Activated naive CD8-positive, alpha-beta T cell (primary cell): Measurements from ENCODE around the gene PDK4.
"Not testable (repeated sequence)": the region's sequence is repeated elsewhere in the genome, so short reads cannot be mapped to it uniquely, and the experiment has no call there.

Source experiments
- H3K27ac Mint-ChIP-seq: one replicate; pipeline ENCODE4 v1.8.0; 2021; ENCODE audit warnings: mixed read lengths
- H3K27me3 Mint-ChIP-seq: one replicate; pipeline ENCODE4 v1.8.0; 2021; ENCODE audit warnings: mixed read lengths
- H3K36me3 Mint-ChIP-seq: one replicate; pipeline ENCODE4 v1.8.0; 2021; ENCODE audit warnings: mixed read lengths
- H3K4me1 Mint-ChIP-seq: one replicate; pipeline ENCODE4 v1.8.0; 2021; ENCODE audit warnings: low read depth, mixed read lengths
- H3K4me3 Mint-ChIP-seq: one replicate; pipeline ENCODE4 v1.8.0; 2021; ENCODE audit warnings: mild to moderate bottlenecking, mixed read lengths
- H3K9me3 Mint-ChIP-seq: one replicate; pipeline ENCODE4 v1.8.0; 2021; ENCODE audit warnings: low read depth, mixed read lengths

The PDK4 gene

DNA sequence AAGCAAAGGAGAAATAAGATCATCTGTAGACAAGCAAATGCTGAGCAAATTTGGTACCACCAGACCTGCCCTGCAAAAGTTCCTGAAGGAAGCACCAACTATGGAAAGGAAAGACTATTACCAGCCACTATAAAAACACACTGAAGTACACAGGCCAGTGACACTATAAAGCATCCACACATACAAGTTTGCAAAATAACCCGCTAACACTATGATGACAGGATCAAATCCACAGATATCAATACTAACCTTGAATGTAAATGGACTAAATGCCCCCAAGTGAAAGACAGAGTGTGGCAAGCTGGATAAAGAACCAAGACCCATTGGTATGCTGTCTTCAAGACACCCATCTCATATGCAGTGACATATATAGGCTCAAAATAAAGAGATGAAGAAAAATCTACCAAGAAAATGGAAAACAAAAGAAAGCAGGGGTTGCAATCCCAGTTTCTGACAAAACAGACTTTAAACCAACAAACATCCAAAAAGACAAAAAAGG lies 18.2 kb upstream of the PDK4 start:
- H3K27me3 Mint-ChIP-seq, result peaks cover 8% of the 10 kb centered on the region
- H3K27ac Mint-ChIP-seq, result no peak overlapping the region
- H3K36me3 Mint-ChIP-seq, result peaks cover 2% of the 10 kb centered on the region
- no peaks in the 10 kb centered on the region for H3K4me1 Mint-ChIP-seq
- peaks cover 10% of the 10 kb centered on the region for H3K9me3 Mint-ChIP-seq
- no peak overlapping the region for H3K4me3 Mint-ChIP-seq

DNA sequence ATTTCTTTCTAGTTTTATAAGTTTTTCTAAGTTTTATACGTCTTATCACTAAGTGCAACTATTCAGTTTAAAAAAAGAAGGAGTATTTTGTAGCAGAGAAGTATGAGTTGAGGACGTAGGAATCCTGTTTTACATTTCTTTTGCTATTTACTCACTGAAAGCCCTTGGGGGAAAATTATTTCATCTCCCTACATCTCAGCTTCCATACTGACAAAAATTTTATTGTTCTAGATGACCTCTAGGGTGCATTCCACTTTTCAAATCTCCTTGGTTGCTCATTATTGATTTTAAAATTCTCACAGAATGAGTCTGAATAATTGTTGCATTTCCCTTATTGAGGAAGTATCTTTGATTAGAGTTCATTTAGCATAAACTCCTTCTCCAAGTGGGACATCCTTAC lies 14.9 kb upstream of the PDK4 start:
- Mint-ChIP-seq H3K27me3 (peaks cover 8% of the 10 kb centered on the region), H3K4me1 (no peaks in the 10 kb centered on the region), H3K27ac (no peak overlapping the region), H3K9me3 (peaks cover 10% of the 10 kb centered on the region), H3K36me3 (peaks cover 2% of the 10 kb centered on the region), H3K4me3 (no peak overlapping the region)

DNA sequence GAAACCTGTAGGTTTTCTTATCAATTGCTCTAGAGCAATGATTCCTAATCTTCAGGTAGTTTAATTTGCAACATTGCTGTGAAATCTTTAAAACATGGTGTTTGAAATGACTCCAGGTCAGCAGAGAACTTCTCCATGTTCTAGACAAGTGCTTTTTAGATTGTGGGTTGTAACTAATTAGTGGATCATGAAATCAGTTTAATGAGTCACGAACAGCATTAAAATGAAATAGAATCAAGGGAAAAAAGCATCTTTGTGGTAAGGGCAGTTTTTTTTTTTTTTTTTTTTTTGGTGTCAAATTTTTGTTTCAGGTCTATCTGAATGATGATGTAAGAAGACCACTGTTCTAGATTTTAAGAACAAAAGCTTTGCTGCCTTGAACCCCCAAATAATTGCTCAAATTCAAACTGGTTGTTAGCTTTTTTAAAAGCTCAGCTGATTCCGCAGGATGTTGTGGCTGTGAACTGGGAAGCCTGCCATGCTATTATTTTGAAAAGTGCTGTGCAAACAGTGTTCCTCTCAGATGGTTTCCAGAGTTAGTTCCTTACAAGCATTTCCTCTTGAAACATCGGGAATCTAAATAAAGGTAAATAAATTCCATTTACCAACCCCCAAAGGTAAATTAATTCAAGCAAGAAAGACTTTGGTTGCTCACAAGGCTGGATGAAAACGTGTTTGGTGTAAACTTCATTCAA lies 13.1 kb upstream of the PDK4 start:
- no peaks in the 10 kb centered on the region for H3K4me1 Mint-ChIP-seq
- H3K27ac Mint-ChIP-seq, result no peak overlapping the region
- peaks cover 2% of the 10 kb centered on the region for H3K36me3 Mint-ChIP-seq
- peaks cover 8% of the 10 kb centered on the region for H3K27me3 Mint-ChIP-seq
- peaks cover 7% of the 10 kb centered on the region for H3K9me3 Mint-ChIP-seq
- H3K4me3 Mint-ChIP-seq, result no peak overlapping the region

DNA sequence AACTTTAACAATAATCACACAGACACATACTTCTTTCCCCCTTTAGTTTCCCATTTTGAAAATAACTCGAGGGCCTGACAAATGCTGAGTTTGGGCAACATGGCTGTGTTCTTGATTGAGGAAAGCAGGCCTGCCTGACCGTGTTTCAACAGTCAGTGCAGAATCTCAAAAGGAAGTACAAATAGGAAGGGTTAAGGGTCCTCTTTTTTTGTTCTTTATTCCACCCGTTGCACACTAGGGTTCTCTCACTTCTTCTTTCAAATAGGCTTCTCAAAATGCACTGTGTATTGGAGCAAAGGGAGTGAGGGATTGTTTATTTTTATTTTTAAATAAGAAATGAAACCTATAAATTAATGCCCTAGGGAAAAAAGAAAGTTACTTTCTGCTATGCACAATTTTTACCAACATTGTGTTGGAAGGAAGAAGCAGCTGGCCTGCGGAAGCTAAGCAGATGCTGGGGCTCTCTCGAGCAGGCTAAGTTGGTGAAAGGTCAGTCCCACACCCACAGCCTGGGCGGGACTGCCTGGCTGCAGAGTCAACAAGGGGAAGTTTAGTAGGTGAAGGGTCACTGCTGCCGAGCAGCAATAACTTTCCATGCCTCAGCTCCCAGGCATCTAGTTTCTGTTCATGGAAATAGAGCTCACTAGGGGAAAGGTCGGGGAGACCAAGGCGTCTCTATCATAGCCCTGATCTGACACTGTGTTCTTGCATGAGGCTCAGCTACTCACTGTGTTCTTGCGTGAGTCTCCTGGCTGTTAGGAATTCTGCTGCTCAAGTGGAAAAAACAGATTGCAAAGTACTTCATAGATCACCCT lies 12.2 kb upstream of the PDK4 start:
- no peaks in the 10 kb centered on the region for H3K4me1 Mint-ChIP-seq
- peaks cover 8% of the 10 kb centered on the region for H3K27me3 Mint-ChIP-seq
- no peaks in the 10 kb centered on the region for H3K9me3 Mint-ChIP-seq
- H3K36me3 Mint-ChIP-seq, result peaks cover 2% of the 10 kb centered on the region
- H3K4me3 Mint-ChIP-seq, result no peak overlapping the region
- no peak overlapping the region for H3K27ac Mint-ChIP-seq

DNA sequence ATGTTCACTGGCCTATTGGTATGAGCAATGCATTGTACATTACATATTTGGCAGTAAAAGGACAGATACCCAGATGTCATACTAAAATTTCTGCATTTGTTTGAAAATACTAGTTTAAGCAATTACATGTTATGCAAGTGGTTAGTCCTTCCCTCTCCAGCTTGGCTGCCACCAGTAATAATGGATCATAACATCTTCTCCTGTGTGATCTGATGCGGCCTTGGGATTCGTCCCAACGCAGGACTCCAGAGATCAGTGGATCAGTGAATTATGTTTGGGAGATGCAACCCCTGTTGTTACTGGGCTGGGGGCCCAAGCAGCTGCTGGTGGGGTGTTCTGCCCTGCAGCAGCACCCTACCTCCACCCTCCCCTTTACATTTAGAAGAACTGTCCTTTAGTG lies 11.2 kb upstream of the PDK4 start:
- no peak overlapping the region for H3K27ac Mint-ChIP-seq
- H3K9me3 Mint-ChIP-seq, result no peaks in the 10 kb centered on the region
- H3K36me3 Mint-ChIP-seq, result peaks cover 2% of the 10 kb centered on the region
- no peaks in the 10 kb centered on the region for H3K4me1 Mint-ChIP-seq
- peaks cover 8% of the 10 kb centered on the region for H3K27me3 Mint-ChIP-seq
- H3K4me3 Mint-ChIP-seq, result no peak overlapping the region

DNA sequence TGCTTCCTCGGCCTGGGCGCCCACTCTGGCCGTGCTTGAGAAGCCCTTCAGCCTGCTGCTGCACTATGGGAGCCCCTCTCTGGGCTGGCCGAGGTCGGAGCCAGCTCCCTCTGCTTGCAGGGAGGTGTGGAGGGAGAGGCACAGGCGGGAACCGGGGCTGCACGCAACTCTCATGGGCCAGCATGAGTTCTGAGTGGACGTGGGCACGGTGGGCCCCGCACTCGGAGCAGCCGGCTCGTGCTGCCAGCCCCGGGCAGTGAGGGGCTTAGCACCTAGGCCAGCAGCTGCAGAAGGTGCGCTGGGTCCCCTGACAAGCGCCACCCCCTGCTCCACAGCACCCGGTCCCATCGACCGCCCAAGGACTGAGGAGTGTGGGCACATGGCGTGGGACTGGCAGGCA lies 9.0 kb upstream of the PDK4 start:
- Mint-ChIP-seq H3K4me1 (no peaks in the 10 kb centered on the region), H3K27ac (no peak overlapping the region), H3K4me3 (no peak overlapping the region), H3K27me3 (peaks cover 5% of the 10 kb centered on the region), H3K9me3 (no peaks in the 10 kb centered on the region), H3K36me3 (no peaks in the 10 kb centered on the region)

DNA sequence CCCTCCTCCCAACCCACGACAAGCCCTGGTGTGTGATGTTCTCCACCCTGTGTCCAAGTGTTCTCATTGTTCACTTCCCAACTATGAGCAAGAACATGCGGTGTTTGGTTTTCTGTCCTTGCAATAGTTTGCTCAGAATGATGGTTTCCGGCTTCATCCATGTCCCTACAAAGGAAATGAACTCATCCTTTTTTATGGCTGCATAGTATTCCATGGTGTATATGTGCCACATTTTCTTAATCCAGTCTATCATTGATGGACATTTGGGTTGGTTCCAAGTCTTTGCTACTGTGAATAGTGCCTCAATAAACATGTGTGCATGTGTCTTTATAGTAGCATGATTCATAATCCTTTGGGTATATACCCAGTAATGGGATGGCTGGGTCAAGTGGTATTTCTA lies 8.5 kb upstream of the PDK4 start:
- H3K27ac Mint-ChIP-seq, H3K36me3 Mint-ChIP-seq, H3K27me3 Mint-ChIP-seq, H3K4me1 Mint-ChIP-seq, H3K9me3 Mint-ChIP-seq, H3K4me3 Mint-ChIP-seq: not testable (repeated sequence)

DNA sequence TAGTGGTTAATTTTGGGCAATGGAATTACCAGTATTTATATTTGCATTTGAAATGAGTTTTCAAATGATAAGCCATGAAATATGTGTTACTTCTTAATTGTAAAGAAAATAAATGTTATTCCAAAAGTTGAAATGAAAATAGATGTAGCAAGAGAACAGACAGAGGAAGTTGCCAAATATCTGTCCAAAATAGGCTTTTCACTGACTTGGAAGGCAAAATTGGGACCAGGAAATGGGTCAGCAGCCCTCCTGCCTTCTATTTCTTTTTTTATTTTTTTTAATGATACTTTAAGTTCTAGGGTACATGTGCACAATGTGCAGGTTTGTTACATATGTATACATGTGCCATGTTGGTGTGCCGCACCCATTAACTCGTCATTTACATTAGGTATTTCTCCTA lies 8.1 kb upstream of the PDK4 start:
- H3K27ac Mint-ChIP-seq, result not testable (repeated sequence)

DNA sequence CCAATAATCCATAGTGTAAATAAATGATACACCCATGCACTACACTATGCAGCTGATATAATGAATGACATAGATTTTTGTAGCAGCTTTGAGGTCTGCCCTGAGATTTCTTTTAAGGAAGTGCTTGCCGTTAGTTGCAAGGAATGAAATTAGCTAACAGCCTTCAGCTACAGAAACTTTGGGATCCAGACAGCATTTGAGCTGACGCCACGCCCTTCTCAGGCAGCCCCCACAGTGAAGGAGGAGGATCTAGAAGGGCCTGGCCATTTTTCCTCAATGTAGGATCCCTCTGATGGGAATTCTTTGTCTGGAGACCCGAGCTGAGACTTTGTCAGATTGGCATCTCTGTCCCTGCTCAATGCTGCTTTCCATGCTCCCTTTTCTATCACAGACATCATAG lies 6.1 kb upstream of the PDK4 start:
- H3K4me1 Mint-ChIP-seq, result no peaks in the 10 kb centered on the region
- no peak overlapping the region for H3K27ac Mint-ChIP-seq
- no peaks in the 10 kb centered on the region for H3K9me3 Mint-ChIP-seq
- no peak overlapping the region for H3K4me3 Mint-ChIP-seq
- peaks cover 8% of the 10 kb centered on the region for H3K27me3 Mint-ChIP-seq
- H3K36me3 Mint-ChIP-seq, result no peaks in the 10 kb centered on the region

More for the DNA sequence above, 8.1 kb upstream of the PDK4 start:
- not testable (repeated sequence) for H3K27me3 Mint-ChIP-seq, H3K9me3 Mint-ChIP-seq, H3K4me3 Mint-ChIP-seq, H3K36me3 Mint-ChIP-seq, H3K4me1 Mint-ChIP-seq

DNA sequence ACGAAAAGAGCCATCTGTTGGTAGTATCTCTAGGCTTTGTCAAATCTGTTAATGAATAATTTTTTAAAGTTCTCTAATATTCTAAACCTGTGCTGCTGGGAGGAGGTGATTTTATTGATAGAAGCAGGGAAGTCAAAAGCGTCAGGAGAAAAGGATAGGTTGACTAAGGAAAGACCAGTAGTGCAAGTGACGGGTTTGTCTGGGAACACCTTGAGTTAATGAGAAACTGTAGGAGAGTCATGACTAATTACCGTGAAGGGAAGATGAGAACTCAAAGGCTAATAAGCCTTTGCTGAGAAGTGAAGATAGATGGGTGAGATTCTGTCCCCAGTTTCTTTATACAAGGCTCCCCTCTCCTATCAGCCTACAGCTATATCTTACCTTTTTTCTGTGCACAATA lies 5.0 kb upstream of the PDK4 start:
- Mint-ChIP-seq H3K4me3 (no peak overlapping the region), H3K9me3 (no peaks in the 10 kb centered on the region), H3K36me3 (no peaks in the 10 kb centered on the region), H3K27me3 (peaks cover 12% of the 10 kb centered on the region), H3K27ac (no peak overlapping the region), H3K4me1 (peaks cover 2% of the 10 kb centered on the region)

DNA sequence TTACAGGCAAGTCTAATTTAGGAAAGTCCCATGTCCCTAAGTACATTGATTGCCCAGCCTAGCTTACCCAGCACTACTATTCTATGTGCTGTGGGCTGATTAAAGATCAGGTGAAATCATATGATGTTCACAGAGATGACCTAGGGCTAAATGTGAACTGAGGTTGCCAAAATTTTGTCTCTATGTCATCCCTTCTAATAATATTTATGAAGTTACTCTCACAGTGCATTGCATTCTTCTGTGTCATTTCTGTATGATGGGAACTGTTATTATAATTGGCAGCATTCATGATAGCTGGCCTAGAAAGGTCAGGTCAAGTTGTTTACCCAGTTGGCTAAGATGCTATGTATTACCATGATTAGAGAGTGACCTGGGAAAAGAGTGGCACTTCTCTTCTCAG lies 2.8 kb upstream of the PDK4 start:
- peaks cover 2% of the 10 kb centered on the region for H3K4me1 Mint-ChIP-seq
- H3K4me3 Mint-ChIP-seq, result no peak overlapping the region
- no peaks in the 10 kb centered on the region for H3K36me3 Mint-ChIP-seq
- peaks cover 20% of the 10 kb centered on the region for H3K27me3 Mint-ChIP-seq
- no peaks in the 10 kb centered on the region for H3K9me3 Mint-ChIP-seq
- H3K27ac Mint-ChIP-seq, result no peak overlapping the region

DNA sequence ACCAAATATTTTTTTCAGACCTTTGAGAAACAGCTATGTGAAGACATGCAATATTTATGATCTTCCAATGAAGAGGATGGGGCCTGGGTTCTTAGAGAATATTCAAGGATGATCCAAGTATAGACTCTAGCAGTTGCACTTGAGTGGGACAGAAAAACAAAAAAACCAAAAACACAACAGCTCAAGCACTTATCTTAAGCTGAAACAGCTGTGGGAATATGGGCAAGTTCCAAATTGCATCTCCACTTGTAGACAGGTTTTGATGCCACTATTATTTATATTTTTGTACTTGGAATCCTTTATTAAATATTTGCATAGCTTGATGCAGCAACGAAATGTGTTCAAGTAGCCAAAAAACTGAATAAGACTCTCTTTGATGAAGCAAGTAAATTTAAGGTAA lies 2.2 kb upstream of the PDK4 start:
- H3K9me3 Mint-ChIP-seq, result no peaks in the 10 kb centered on the region
- H3K27me3 Mint-ChIP-seq, result peaks cover 20% of the 10 kb centered on the region
- H3K36me3 Mint-ChIP-seq, result no peaks in the 10 kb centered on the region
- no peak overlapping the region for H3K4me3 Mint-ChIP-seq
- no peak overlapping the region for H3K27ac Mint-ChIP-seq
- H3K4me1 Mint-ChIP-seq, result peaks cover 2% of the 10 kb centered on the region

DNA sequence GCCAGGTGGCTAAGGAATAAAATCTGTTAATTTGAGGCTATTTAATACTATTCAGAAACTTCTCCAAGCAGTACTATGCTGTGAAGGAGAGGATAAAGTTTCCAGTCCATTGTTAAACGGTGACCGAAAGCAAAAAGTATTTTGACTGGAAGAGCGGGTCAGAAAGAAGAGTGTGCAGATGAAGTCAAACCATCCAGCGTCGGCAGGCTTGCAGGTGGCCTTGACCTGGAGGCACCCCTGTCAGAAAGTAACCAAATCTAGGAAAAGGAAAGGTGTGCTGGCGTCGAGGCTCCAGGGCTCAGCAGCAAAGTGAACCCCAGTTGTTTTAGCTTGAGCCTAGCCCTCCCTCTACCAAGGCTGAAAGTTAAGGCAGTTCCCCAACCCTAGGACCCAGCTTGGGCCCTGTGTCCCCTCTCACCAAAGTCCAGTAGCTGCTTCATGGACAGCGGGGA lies 544 bp downstream of the PDK4 start:
- no peaks in the 10 kb centered on the region for H3K9me3 Mint-ChIP-seq
- H3K27me3 Mint-ChIP-seq, result peaks cover 20% of the 10 kb centered on the region
- H3K36me3 Mint-ChIP-seq, result no peaks in the 10 kb centered on the region
- H3K4me1 Mint-ChIP-seq, result peaks cover 2% of the 10 kb centered on the region
- no peak overlapping the region for H3K4me3 Mint-ChIP-seq
- H3K27ac Mint-ChIP-seq, result no peak overlapping the region

DNA sequence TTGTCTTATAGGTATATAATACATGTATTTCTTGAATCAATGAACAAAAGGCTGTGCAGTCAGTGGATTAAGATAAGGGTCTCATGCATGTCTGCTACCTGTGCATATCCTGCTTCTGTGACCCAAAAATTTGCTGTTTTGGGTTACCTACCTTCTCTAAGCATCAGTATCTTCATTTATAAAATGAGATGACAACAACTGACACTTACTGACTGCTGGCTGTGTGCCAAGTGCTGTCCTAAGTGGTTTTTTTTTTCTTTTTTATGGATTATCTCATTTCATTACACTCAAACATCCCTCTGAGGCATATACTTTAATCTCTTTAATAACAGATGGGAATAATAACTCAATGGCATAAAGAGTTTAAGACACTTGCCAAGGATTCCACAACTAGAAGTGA lies 2.1 kb downstream of the PDK4 start:
- no peaks in the 10 kb centered on the region for H3K36me3 Mint-ChIP-seq
- H3K27me3 Mint-ChIP-seq, result peaks cover 17% of the 10 kb centered on the region
- peaks cover 2% of the 10 kb centered on the region for H3K4me1 Mint-ChIP-seq
- H3K27ac Mint-ChIP-seq, result no peak overlapping the region
- no peaks in the 10 kb centered on the region for H3K9me3 Mint-ChIP-seq
- H3K4me3 Mint-ChIP-seq, result no peak overlapping the region

DNA sequence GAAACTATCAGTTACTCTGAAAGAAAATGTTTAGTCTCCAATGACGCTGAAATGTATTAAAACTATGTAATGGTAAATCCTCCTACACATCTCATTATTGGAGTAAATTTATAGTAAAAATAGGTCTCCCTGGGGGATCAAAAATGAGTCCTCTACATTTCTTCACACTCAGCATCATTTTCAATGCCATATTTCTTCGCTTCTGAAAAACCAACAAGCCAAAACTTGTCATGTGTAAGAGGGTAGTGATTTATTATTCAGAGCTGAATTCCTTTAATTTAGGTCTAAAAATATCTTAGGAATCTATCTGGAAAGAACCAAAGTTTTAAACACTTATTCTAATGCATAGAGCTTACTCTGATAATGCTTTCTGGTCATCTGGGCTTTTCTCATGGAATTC lies 3.0 kb downstream of the PDK4 start:
- peaks cover 16% of the 10 kb centered on the region for H3K27me3 Mint-ChIP-seq
- H3K36me3 Mint-ChIP-seq, result no peaks in the 10 kb centered on the region
- H3K27ac Mint-ChIP-seq, result no peak overlapping the region
- H3K4me3 Mint-ChIP-seq, result no peak overlapping the region
- H3K4me1 Mint-ChIP-seq, result peaks cover 2% of the 10 kb centered on the region
- H3K9me3 Mint-ChIP-seq, result no peaks in the 10 kb centered on the region
